Measurements from ENCODE around the gene STX17. TPM values are rescaled to one million over a fixed set of nuclear protein-coding genes. Genes with fewer than 3 reads are reported as not detected.
A peak's percentile ranks its signal among the peaks of the same experiment; 100 is the strongest.

The STX17 gene
- total RNA-seq, 1 experiment from 2014 or later = 21.4 TPM

- Histone ChIP-seq H3K9me2 (replicated peaks; ENCODE audit: insufficient read depth, low read length) (no peaks in the 10 kb centered on the region), H3K9me3 (ENCODE audit: low read length) (peaks cover 9% of the 10 kb centered on the region; the same call in 1 of the 2 replicates), H3K36me3 (ENCODE audit: insufficient read depth, low read length) (peaks cover 31% of the 10 kb centered on the region), H3K4me2 (ENCODE audit: low read depth, low read length, poor library complexity, severe bottlenecking) (no peak overlapping the region), H3K4me1 (ENCODE audit: low read length) (peaks cover 2% of the 10 kb centered on the region), H3K4me3 (ENCODE audit: low read length) (no peak overlapping the region), H3K79me2 (ENCODE audit: low read length) (peaks cover 10% of the 10 kb centered on the region; the same call in 1 of the 2 replicates), H3K9ac (ENCODE audit: low read length) (no peak overlapping the region), H3K27me3 (ENCODE audit: low read length) (no peaks in the 10 kb centered on the region), H2AFZ (ENCODE audit: low read length) (no peak overlapping the region), H3K27ac (ENCODE audit: low read length) (no peak overlapping the region), H4K20me1 (ENCODE audit: insufficient read depth, low read depth, low read length) (no peaks in the 10 kb centered on the region)
- DNase-seq = peak; percentile 83
Observed at GRCh38 chr9:100011062-100011681, 104.7 kb downstream of the STX17 start.

- Histone ChIP-seq H3K4me2 (ENCODE audit: low read depth, low read length, poor library complexity, severe bottlenecking) (no peak overlapping the region), H3K36me3 (ENCODE audit: insufficient read depth, low read length) (peaks cover 20% of the 10 kb centered on the region; the same call in 1 of the 2 replicates)
- DNase-seq = no peak
Observed at GRCh38 chr9:100012279-100012678, 105.8 kb downstream of the STX17 start.

GRCh38 chr9:100013573-100013972 lies 107.1 kb downstream of the STX17 start:
- H3K27me3 ChIP-seq (ENCODE audit: low read length) = no peaks in the 10 kb centered on the region

More at GRCh38 chr9:100012279-100012678, 105.8 kb downstream of the STX17 start:
- Histone ChIP-seq H3K27ac (ENCODE audit: low read length) (no peak overlapping the region), H3K4me1 (ENCODE audit: low read length) (peaks cover 7% of the 10 kb centered on the region), H2AFZ (ENCODE audit: low read length) (no peak overlapping the region), H3K9me2 (replicated peaks; ENCODE audit: insufficient read depth, low read length) (no peaks in the 10 kb centered on the region), H3K4me3 (ENCODE audit: low read length) (no peak overlapping the region), H3K27me3 (ENCODE audit: low read length) (no peaks in the 10 kb centered on the region), H3K9me3 (ENCODE audit: low read length) (peaks cover 9% of the 10 kb centered on the region; the same call in 1 of the 2 replicates), H3K9ac (ENCODE audit: low read length) (no peak overlapping the region), H4K20me1 (ENCODE audit: insufficient read depth, low read depth, low read length) (no peaks in the 10 kb centered on the region), H3K79me2 (ENCODE audit: low read length) (peaks cover 12% of the 10 kb centered on the region; the same call in 1 of the 2 replicates)

GRCh38 chr9:100014846-100015245 lies 108.4 kb downstream of the STX17 start:
- no peak for DNase-seq
- H2AFZ ChIP-seq (ENCODE audit: low read length) = no peak overlapping the region
- H3K9ac ChIP-seq (ENCODE audit: low read length) = no peak overlapping the region
- no peaks in the 10 kb centered on the region for H3K9me2 ChIP-seq (replicated peaks; ENCODE audit: insufficient read depth, low read length)
- H3K27ac ChIP-seq (ENCODE audit: low read length) = no peak overlapping the region
- no peaks in the 10 kb centered on the region for H4K20me1 ChIP-seq (ENCODE audit: insufficient read depth, low read depth, low read length)
- peaks cover 11% of the 10 kb centered on the region; the same call in 1 of the 2 replicates for H3K79me2 ChIP-seq (ENCODE audit: low read length)
- peaks cover 14% of the 10 kb centered on the region; the same call in 1 of the 2 replicates for H3K36me3 ChIP-seq (ENCODE audit: insufficient read depth, low read length)
- peaks cover 9% of the 10 kb centered on the region; the same call in 1 of the 2 replicates for H3K9me3 ChIP-seq (ENCODE audit: low read length)
- peaks cover 7% of the 10 kb centered on the region for H3K4me1 ChIP-seq (ENCODE audit: low read length)
- no peak overlapping the region for H3K4me2 ChIP-seq (ENCODE audit: low read depth, low read length, poor library complexity, severe bottlenecking)
- no peaks in the 10 kb centered on the region for H3K27me3 ChIP-seq (ENCODE audit: low read length)
- H3K4me3 ChIP-seq (ENCODE audit: low read length) = no peak overlapping the region

More at GRCh38 chr9:100013573-100013972, 107.1 kb downstream of the STX17 start:
- Histone ChIP-seq H3K27ac (ENCODE audit: low read length) (no peak overlapping the region), H3K9me3 (ENCODE audit: low read length) (peaks cover 9% of the 10 kb centered on the region; the same call in 1 of the 2 replicates), H3K36me3 (ENCODE audit: insufficient read depth, low read length) (peaks cover 14% of the 10 kb centered on the region; the same call in 1 of the 2 replicates), H3K79me2 (ENCODE audit: low read length) (peaks cover 12% of the 10 kb centered on the region; the same call in 1 of the 2 replicates), H3K4me2 (ENCODE audit: low read depth, low read length, poor library complexity, severe bottlenecking) (no peak overlapping the region), H2AFZ (ENCODE audit: low read length) (no peak overlapping the region), H3K9me2 (replicated peaks; ENCODE audit: insufficient read depth, low read length) (no peaks in the 10 kb centered on the region), H3K4me1 (ENCODE audit: low read length) (peaks cover 7% of the 10 kb centered on the region), H3K4me3 (ENCODE audit: low read length) (no peak overlapping the region), H4K20me1 (ENCODE audit: insufficient read depth, low read depth, low read length) (no peaks in the 10 kb centered on the region), H3K9ac (ENCODE audit: low read length) (no peak overlapping the region)
- no peak for DNase-seq

- Histone ChIP-seq H3K9me2 (replicated peaks; ENCODE audit: insufficient read depth, low read length) (no peaks in the 10 kb centered on the region), H3K27me3 (ENCODE audit: low read length) (no peaks in the 10 kb centered on the region), H3K36me3 (ENCODE audit: insufficient read depth, low read length) (no peaks in the 10 kb centered on the region; the same call in 1 of the 2 replicates), H3K9me3 (ENCODE audit: low read length) (no peaks in the 10 kb centered on the region), H3K4me1 (ENCODE audit: low read length) (peaks cover 7% of the 10 kb centered on the region), H3K9ac (ENCODE audit: low read length) (no peak overlapping the region), H3K27ac (ENCODE audit: low read length) (no peak overlapping the region), H3K4me3 (ENCODE audit: low read length) (no peak overlapping the region), H2AFZ (ENCODE audit: low read length) (no peak overlapping the region), H3K4me2 (ENCODE audit: low read depth, low read length, poor library complexity, severe bottlenecking) (no peak overlapping the region), H3K79me2 (ENCODE audit: low read length) (peaks cover 45% of the 10 kb centered on the region), H4K20me1 (ENCODE audit: insufficient read depth, low read depth, low read length) (no peaks in the 10 kb centered on the region)
- no peak for DNase-seq
Observed at GRCh38 chr9:100019541-100019940, 113.1 kb downstream of the STX17 start.

Other genes starting within 250 kb of the STX17 start
- gene NR4A3, start 84.8 kb upstream of the STX17 start, total RNA-seq (2014; rRNA removed; shearing (Covaris generic); ENCODE audit: low replicate concordance) = 0.18 and 0.45 TPM in 2 replicates
- gene ERP44, start 192.3 kb downstream of the STX17 start, total RNA-seq (2014; rRNA removed; shearing (Covaris generic); ENCODE audit: low replicate concordance) = 10.3 and 20.9 TPM in 2 replicates
- 25.0 and 33.8 TPM in 2 replicates for gene INVS, start 192.6 kb downstream of the STX17 start, total RNA-seq (2014; rRNA removed; shearing (Covaris generic); ENCODE audit: low replicate concordance)

Measured in Karpas-422 (cell line).